ENCODE data around the gene PIGW. TPM values are rescaled to one million over a fixed set of nuclear protein-coding genes. Genes with fewer than 3 reads are reported as not detected.

The PIGW gene
- total RNA-seq, 1 experiment from 2014 or later, result 9.8 TPM

DNA sequence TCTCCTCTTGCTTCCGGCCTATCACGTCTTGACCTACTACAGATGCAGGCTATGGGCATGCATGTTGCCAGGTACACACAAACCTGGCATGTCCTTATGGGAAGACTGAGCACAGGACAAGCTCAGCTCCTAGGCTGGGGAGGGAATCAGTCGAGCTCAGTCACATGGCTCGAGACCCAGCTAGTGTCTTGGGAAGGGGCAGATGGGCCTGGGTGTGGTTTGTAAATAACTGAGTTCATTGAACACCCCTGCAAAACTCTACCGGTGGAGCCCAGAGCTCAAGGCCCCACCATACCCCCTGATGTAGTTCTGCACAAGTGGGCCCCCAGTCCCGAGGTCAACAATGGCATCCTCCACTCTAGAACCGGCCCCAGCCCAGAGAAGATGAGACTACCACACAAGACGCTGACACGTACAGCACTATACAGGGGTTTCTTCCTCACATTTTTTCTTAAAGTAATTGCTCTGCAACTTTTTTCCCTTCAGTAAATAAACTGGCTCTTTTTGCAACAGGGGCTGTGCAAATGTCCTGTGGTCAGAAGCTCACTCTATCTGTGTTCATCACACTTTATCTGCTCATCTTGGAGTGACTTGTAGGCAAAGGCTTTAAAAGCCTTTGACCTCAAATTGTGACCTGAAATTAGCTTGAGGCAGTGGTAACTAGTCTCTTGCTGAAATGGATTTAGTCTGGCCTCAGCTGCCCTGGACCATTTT is 25.4 kb upstream of the PIGW start:
- ChIA-PET CTCF (interaction anchor here (0.6 to 0.7 kb wide), 2 partner anchors 539 to 752 kb away, joined by 3 to 4 read pairs; no protein-coding TSS in a partner anchor), POLR2A (interaction anchor here (0.8 to 1.5 kb wide), 2 partner anchors 15 to 17 kb away, joined by 3 to 5 read pairs; no protein-coding TSS in a partner anchor)
- Mint-ChIP-seq H3K27me3 (ENCODE audit: insufficient read depth, unreplicated experiment) (no peaks in the 10 kb centered on the region), H3K27ac (ENCODE audit: low read depth, unreplicated experiment) (no peak overlapping the region), H3K36me3 (ENCODE audit: insufficient read depth, unreplicated experiment) (peaks cover 18% of the 10 kb centered on the region), H3K4me3 (ENCODE audit: unreplicated experiment) (no peak overlapping the region), H3K4me1 (ENCODE audit: insufficient read depth, unreplicated experiment) (no peaks in the 10 kb centered on the region), H3K9me3 (ENCODE audit: unreplicated experiment) (no peaks in the 10 kb centered on the region)
- intact Hi-C loops (cut with micrococcal nuclease), result no loop called here
- BruUV-seq (replicated peaks), result no TSS peak
- TF ChIP-seq, protein P1, sequence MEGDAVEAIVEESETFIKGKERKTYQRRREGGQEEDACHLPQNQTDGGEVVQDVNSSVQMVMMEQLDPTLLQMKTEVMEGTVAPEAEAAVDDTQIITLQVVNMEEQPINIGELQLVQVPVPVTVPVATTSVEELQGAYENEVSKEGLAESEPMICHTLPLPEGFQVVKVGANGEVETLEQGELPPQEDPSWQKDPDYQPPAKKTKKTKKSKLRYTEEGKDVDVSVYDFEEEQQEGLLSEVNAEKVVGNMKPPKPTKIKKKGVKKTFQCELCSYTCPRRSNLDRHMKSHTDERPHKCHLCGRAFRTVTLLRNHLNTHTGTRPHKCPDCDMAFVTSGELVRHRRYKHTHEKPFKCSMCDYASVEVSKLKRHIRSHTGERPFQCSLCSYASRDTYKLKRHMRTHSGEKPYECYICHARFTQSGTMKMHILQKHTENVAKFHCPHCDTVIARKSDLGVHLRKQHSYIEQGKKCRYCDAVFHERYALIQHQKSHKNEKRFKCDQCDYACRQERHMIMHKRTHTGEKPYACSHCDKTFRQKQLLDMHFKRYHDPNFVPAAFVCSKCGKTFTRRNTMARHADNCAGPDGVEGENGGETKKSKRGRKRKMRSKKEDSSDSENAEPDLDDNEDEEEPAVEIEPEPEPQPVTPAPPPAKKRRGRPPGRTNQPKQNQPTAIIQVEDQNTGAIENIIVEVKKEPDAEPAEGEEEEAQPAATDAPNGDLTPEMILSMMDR (IDR thresholded peaks at IDR 0.05; ENCODE audit: unreplicated experiment), result no peak
- no peak for DNase-seq (ENCODE audit: unreplicated experiment)

DNA sequence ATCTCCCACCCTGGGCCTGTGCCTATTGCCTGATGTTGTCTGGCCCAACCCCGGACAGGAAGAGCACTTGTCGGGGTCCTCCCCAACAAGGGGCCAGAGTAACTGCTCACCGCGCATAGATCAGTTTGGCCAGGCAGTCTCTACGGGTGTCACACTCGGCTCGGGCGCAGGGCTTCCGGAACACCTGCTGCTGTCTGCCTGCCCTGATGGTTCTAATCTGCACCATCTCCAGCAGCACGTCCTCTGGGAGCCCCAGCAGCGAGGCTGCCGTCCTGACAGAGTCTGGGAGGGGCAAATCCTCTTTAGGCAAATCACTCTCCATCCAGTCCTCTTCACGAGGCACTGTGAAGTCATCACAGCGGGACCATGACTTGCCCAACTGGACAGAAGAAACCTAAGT is 24.2 kb upstream of the PIGW start:
- H3K27me3 Mint-ChIP-seq (ENCODE audit: insufficient read depth, unreplicated experiment), result no peaks in the 10 kb centered on the region
- intact Hi-C loops (cut with micrococcal nuclease), result no loop called here

DNA sequence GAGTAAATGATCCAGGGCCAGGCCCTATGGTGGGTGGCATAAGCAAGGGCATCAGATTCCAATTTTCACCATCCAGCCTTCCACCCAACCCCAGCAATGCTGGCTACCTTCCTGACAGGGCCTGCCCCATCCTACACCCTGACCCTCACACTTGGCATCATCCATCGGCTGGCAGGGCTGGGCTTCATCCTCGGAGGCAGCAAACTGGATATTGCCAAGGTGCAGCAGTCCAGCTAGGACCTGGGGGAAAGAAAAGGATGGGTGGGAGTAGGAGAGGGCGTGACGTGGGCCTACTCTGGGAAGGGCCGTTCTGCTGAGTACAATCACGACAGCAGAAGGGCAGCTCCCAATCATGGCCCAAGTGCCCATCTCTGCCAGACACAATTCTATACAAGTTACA is 23.6 kb upstream of the PIGW start:
- Mint-ChIP-seq H3K27me3 (ENCODE audit: insufficient read depth, unreplicated experiment) (no peaks in the 10 kb centered on the region), H3K27ac (ENCODE audit: low read depth, unreplicated experiment) (no peak overlapping the region), H3K4me1 (ENCODE audit: insufficient read depth, unreplicated experiment) (no peaks in the 10 kb centered on the region), H3K9me3 (ENCODE audit: unreplicated experiment) (no peaks in the 10 kb centered on the region), H3K4me3 (ENCODE audit: unreplicated experiment) (no peak overlapping the region), H3K36me3 (ENCODE audit: insufficient read depth, unreplicated experiment) (peaks cover 17% of the 10 kb centered on the region)
- intact Hi-C loops (cut with micrococcal nuclease), result no loop called here
- DNase-seq (ENCODE audit: unreplicated experiment), result no peak
- POLR2A ChIA-PET, result interaction anchor here (0.8 kb wide), 1 partner anchor 10 kb away, joined by 3 read pairs; no protein-coding TSS in a partner anchor
- BruUV-seq (replicated peaks), result no TSS peak
- TF ChIP-seq, protein P1 (IDR thresholded peaks at IDR 0.05; ENCODE audit: unreplicated experiment), result no peak
- CTCF ChIA-PET, result interaction anchor here (0.5 kb wide), 1 partner anchor 17 kb away, joined by 3 read pairs; no protein-coding TSS in a partner anchor

More for the DNA sequence above, 24.2 kb upstream of the PIGW start:
- TF ChIP-seq, protein P1 (IDR thresholded peaks at IDR 0.05; ENCODE audit: unreplicated experiment), result no peak
- ChIA-PET CTCF (interaction anchor here (0.5 kb wide), 1 partner anchor 18 kb away, joined by 3 read pairs; no protein-coding TSS in a partner anchor), POLR2A (no interaction called here)
- H3K27ac Mint-ChIP-seq (ENCODE audit: low read depth, unreplicated experiment), result no peak overlapping the region
- no peaks in the 10 kb centered on the region for H3K4me1 Mint-ChIP-seq (ENCODE audit: insufficient read depth, unreplicated experiment)
- H3K9me3 Mint-ChIP-seq (ENCODE audit: unreplicated experiment), result no peaks in the 10 kb centered on the region
- no peak overlapping the region for H3K4me3 Mint-ChIP-seq (ENCODE audit: unreplicated experiment)
- DNase-seq (ENCODE audit: unreplicated experiment), result no peak
- BruUV-seq (replicated peaks), result no TSS peak
- peaks cover 14% of the 10 kb centered on the region for H3K36me3 Mint-ChIP-seq (ENCODE audit: insufficient read depth, unreplicated experiment)

DNA sequence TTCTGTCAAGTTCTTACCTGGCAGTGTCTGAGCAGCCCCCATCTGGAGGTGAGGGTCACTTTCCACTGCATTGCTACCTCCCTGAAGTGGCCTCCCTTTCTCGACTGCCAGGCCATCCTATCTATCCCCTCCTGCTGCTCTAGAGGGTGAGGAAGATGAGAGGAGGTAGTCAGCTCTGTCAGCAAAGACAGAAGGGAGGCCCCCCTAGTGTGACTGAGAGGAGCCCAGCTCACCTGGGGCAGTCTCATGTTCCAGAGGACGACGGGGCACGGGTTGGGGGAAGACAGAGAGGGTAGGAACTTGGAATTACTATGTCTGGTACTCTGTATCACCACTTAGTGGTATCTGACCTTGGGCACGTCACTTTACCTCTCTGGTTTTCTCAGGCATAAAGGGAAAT is 22.1 kb upstream of the PIGW start:
- H3K27me3 Mint-ChIP-seq (ENCODE audit: insufficient read depth, unreplicated experiment), result no peaks in the 10 kb centered on the region
- DNase-seq (ENCODE audit: unreplicated experiment), result no peak
- no peaks in the 10 kb centered on the region for H3K9me3 Mint-ChIP-seq (ENCODE audit: unreplicated experiment)
- peaks cover 22% of the 10 kb centered on the region for H3K36me3 Mint-ChIP-seq (ENCODE audit: insufficient read depth, unreplicated experiment)
- BruUV-seq (replicated peaks), result no TSS peak
- no peaks in the 10 kb centered on the region for H3K4me1 Mint-ChIP-seq (ENCODE audit: insufficient read depth, unreplicated experiment)
- CTCF ChIA-PET, result interaction anchor here (0.6 kb wide), 1 partner anchor 70 kb away, joined by 3 read pairs; no protein-coding TSS in a partner anchor
- POLR2A ChIA-PET, result no interaction called here
- TF ChIP-seq, protein P1 (IDR thresholded peaks at IDR 0.05; ENCODE audit: unreplicated experiment), result no peak
- no peak overlapping the region for H3K27ac Mint-ChIP-seq (ENCODE audit: low read depth, unreplicated experiment)
- intact Hi-C loops (cut with micrococcal nuclease), result no loop called here
- H3K4me3 Mint-ChIP-seq (ENCODE audit: unreplicated experiment), result no peak overlapping the region

Measured in MCF 10A (cell line).